Right renal pelvis (tissue), 4 donors: ENCODE measurements around the gene NCKAP5. TPM values are rescaled to one million over a fixed set of nuclear protein-coding genes. Genes with fewer than 3 reads are reported as not detected.

Experiments
- DNase-seq, 4 donors: peaks; one replicate each; pipeline ENCODE4 v3.0.0-alpha.2; 2013; ENCODE audit warnings: low read depth in 4 of 4, low spot score in 3 of 4, missing footprints in 1 of 4
- polyA plus RNA-seq, 4 donors: library from polyadenylated mRNA; unstranded; fragments of 120-200 nt; gene quantifications; one replicate each; pipeline ENCODE4 v1.2.1, GENCODE V29; 2013; ENCODE audit not compliant: insufficient read length in 4 of 4

Gene NCKAP5
- polyA plus RNA-seq, 4 donors: 7.2 to 10.1 (median 7.8) TPM

DNA sequence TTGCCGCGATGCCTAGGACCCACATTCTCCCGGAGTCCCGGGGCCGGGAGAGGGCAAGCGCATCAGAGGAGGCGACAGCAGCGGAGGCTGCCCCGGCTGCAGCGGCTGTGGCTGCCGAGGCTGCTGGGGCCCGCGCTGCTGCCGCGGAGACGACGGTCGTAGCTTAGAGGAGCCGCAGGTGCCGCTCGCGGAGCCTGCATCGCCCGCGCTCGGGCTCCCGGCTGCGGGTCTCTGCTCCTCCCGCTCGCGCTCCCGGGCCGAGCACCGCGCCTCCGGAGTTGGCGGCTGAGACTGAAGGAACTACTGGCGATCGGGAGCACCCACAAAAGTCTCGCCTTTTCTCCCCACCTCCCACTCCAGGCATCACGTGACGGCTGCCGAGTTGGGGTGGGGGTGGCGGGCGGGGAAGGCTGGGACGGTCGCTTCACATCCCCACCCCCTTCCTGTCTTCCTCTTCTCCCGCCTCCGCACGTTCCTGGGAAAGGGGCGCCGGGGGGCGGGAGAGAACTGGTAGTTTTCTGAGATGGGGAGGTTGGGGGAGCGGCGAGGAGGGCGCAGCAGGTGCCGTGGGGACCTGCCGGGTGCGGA, 898.3 kb downstream of the NCKAP5 start, which contains the start of gene LYPD1:
Gene LYPD1, minus strand, starts transcription at position 298 of the 588 bp plus-strand sequence. Its CDS starts 273 bp downstream, at position 25.
- DNase-seq: no peak

DNA sequence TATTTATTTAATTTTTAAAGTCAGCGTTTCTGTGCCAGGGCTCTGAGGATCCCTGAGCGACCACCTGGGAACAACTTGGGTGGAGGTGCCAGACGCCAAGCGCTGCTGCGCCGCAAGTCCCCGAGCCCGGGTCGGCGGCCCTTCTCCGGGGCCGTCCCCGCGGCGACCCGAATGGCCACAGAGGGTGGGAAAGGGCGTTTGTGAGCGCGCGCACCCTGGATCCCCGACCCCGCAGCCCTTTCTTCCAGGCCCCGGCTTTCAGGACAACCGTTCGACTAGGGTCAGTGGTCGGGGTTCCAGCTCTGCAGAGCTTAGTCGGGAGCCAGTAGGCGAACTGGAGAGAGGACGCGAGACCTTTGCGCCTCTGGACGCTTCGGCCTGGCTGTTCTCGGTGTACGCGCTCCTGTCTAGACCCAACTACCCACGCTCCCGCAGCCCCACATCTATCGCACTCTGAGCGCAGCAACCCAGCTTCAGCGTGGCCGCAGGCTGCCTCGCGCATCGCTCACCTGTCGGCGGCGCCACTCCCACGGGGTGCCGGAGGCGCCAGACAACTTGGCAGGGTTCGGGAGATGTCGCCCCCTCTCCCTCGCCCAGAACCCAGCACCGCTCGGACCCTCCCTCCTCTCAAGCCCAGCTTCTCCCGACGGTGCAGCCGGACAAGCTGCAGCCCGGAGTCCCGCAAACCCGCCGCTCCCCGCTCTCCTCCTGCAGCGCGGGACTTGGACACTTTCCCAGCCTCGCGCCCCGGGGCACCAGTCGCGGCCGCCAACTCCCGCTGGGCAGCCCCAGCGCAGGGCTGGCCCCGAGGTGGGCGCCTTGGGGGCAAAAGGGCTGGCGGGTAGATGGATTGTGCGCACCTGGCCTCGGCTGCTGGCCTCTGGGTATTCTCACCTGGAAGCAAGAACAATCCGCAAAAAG, 899.0 kb downstream of the NCKAP5 start:
- DNase-seq: no peak

DNA sequence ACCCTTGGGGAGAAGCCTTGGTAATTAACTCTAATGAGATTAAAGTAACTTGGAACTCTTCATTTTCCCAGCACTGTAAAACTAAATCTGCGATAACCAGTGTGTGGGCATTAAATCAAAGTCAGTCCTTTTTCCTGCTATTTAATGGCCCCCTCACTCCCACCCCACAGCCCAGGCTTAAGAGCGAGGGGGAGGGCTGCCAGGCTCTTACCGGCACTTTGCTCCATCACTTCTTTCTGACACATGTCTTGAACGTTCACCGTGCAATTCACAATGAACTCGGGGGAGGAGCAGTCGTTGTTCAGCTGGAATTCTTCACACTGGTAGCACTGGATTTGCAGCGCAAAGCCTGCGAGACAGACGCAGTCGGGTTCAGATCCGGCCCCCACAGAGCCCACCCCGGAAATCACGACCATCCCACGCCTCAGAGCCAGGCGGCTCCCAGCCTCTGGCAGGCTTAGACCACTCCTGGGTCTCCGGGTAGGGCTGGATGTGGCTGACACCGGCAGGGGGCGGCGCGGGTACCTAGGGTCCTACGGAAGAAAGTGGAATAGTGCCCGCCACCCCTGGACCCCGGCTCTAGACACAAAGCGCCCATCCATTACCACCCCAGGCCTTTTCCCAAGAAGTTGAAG, 900.0 kb downstream of the NCKAP5 start:
- DNase-seq: no peak

DNA sequence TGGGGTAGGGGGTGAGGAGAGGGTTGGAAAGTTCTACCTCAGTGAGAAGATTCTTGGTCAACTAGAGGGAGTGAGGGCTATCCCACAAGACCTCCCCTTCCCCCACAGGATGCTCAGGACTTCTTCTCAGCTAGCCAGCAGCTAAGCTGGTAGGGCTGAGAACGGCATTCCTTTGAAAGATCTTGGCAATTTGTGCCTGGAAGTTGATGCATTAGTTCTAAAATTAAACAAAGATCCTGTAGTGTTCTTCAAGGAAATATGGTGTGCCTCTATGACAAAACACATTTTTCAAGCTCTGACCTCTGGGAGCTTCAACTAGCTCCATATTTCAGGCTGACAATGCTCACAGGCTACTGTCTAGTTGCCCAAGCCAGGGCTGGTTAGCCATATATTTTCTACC, 900.6 kb downstream of the NCKAP5 start:
- no peak for DNase-seq

DNA sequence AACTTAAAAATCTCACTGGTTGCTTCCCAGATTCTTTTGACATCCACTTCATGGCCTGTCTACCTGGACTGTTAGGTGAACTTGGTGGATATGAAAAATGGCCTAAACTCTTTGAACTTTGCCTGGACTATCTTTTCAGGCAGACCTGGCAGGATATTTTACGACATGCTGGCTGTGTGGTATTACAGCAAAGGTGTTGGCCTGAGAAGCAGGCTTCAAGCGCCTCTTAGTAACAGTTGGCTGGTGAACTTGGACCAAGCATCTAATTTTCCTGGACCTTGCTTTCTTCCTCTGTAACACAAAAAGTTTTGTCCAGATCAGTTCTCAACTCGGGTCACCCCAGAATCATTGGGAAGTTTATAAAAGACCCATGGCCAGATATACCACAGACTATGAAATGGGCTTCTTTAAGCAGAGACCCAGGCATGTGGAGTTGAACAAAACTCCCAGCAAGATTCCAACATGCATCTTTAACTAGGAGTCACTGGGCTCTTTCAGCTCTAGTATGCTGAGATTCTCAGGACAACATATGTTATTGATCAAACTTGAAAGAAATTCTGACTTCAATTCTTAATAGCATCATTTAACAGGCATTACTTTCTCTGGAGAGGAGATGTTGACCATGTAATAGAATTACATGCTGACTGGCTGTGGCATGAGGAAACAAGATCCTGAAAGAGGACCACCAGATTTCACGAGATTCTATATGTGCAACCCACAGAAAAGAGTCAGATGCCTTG, 902.7 kb downstream of the NCKAP5 start:
- no peak for DNase-seq

DNA sequence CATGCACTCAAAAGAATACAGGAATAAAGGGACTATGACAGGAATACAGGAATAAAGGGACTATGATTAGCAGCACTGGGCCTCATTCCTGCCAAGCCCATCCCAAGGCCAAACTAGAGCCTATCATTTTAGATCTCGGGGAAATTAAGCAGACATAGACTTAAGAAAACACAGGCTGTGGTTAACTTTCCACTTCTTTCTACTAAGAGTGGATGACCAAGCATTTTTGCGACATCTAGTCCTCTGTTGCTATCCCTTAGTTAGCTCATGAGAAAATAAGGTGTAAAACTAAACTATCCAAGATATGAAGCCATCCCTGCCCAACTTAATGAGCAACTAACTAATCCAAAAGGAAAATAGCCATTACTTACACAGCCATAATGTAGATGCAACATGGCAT, 904.2 kb downstream of the NCKAP5 start:
- no peak for DNase-seq

DNA sequence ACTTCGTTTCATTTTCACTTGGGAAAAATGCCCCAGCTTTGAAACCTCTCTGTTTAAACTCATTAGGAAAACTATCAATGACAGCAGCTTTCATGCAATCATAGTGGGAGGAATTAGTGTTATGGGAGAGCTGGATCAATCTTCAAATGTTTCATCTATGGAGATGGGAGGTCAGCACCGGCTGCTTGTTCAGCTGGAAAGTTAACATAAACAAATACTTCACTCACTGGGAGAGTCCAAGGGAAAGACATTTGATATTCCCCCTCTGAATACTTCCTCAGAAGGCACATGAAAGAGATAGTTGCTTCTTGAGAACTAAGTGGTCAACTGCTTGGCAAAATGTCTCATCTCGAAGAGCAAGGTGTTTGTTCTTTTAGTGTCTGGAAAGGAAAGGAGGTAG, 905.5 kb downstream of the NCKAP5 start:
- DNase-seq: no peak

DNA sequence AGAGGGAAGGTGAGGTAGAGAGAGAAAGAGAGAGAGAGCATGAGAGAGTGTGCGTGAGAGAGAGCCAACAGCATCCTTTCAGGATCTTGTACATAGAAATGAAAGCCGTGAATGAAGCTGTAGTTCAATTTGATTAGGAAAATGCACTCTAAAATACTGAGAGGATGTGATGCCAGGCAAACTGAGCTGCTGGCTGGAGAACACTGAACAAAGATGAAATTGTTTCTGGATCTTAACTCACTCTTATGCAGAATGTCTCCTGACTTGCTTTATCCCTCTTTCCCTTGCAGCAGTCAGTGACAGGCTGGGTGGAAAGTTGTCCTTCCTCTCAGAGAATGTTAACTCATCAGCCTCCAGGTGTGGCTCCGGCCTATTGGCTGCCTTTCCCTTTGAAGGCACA, 908.9 kb downstream of the NCKAP5 start:
- no peak for DNase-seq

DNA sequence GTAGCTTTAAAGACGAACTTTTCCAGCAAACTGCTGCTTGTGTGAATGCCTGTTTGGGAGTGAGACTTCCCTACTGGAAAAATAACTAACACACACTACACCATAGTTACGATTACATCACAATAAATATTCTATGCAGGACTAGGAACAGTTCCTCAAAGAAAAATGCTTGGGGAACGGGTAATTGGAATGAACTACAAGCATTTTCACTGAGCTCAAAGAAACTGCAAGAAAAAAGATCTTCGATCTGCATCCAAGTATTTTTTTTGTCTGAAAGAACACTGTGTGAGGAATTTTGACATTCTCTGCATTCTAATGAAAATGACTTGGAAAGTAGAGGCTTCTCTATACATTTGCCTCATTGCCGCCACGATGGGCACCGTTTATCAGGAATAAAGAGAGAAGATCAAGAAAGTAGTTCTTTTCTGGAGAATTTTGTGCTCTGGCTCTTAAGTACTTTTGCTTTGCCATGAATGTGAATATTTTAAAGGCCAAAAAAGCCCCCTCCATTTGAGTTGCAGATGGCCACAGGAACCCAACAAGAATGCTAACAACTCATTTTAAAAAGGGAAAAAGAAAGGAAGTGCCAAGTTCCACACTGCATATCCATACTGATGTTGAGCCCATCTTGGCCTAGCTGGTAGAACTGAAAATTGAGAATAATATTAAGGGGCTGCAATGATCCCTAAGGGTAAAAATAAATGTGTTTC, 911.8 kb downstream of the NCKAP5 start:
- DNase-seq: no peak

DNA sequence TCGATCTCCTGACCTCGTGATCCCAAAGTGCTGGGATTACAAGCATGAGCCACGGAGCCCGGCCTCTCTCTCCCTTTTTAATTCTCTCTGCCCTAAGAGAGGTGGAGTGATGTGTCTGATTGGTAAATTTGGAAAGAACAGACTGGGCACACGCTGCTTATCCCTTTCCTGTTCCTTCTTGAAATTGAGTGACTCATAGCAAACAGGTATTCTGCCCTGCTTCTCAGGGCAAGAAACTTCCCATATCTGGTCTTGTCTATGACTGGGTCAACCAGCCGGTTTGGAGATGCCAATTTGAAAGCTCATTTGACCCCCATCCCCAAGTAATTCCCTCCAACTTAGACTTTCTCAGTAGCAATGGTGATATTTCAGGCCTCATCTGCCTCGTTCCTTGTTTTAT, 913.3 kb downstream of the NCKAP5 start:
- no peak for DNase-seq

DNA sequence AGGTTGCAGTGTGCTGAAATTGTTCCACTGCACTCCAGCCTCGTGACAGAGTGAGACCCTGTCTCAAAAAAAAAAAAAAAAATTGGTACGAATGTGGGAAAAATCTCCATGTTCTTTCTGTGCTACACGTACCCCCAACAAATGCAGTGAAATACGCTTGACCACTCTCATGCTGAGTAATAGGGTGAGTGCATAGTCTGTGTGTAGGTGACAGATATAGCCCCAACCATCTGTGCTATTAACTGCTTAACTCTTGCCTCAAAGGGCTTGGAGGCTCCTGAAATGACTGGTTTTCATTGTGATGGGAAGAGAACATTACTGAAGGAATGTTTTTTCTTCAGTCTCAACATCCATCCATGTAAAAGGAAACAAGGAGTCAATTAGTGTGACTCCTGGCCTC, 913.9 kb downstream of the NCKAP5 start:
- no peak for DNase-seq

DNA sequence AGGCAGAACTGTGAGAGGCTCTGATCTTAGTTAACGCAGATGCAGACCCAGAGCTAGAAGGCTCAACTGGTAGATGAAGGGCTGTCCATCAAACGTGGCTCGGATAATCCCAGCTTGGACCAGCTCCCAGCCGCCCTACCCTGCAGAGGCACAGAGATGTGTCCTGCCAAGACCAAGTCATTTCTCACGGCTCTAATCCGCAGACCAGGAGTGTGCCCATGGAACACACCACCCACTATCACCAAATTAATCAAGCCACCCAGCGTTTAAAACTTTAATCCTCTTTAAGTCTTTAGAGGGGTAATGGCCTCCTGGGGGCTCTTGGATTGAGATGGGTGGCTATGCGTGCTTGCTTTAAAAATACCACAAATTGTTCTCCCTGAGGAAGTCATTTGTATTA, 915.8 kb downstream of the NCKAP5 start:
- DNase-seq: no peak

DNA sequence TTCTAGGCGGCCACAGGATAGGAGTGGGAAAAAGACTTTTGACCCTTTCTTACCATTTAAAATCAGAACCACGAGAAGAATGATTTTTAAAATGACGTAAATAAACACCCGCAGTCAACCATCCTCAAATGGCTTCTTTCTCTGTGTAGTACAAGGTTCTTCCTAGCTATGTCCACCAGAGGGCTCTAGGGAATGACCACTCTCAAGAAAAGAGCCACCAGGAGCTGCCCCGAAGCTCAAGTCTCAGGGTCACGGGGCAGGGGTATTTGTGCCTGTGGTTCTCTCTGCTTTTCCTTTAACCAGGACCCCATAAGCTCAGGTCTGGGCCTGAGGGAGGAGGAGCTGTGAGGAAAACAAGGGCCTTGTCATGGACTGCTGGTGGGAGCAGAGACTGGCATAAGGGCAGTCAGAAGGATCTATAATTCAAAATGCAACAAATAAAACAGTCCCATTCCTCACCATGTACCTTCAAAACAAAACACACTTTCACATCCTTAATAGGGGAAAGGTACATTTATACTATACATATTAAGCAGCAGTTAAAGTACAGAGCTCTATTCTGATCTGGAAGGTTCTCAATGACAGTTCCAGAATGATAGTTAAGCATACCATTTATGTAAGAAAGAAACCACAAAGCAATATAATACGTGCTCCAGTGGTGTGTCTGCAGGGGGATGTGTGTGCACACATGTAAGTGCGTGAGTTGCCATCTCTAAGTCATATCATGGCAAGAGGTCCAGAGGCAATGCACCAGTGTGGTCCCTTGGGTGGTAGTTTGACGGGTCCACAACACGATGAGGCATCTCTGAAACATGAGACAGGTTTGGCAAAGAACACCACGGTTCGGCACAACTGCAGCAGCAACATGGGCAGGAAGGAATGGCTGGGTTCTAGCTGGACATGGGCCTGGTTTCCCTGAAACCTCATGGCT, 916.9 kb downstream of the NCKAP5 start:
- DNase-seq: no peak

DNA sequence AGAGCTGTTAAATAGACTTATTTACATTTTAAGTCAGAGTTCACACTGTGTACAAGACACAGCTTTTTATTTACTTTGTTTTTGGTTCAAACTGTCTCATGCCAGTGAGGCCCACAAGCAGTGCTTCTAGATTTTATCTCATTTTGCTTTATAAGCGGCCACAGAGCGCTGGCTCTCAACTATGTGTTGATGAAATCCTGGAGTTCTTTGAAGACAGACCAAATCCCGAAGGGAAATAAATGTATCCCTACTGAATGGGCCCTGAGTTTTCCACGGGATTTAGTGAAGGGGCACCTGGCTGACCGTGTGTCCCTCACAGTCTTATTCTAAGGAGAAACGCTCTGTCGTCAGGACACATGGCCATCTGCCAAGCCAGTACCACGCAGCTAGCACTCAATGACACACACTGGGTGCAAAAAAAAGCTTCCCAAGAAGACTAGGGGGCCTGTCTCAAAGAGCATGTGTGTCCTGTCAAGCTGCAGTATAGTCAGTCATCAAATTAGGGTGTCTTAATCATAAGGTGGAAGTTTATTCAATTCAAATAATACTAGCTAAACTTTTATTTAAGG, 921.6 kb downstream of the NCKAP5 start:
- no peak for DNase-seq

DNA sequence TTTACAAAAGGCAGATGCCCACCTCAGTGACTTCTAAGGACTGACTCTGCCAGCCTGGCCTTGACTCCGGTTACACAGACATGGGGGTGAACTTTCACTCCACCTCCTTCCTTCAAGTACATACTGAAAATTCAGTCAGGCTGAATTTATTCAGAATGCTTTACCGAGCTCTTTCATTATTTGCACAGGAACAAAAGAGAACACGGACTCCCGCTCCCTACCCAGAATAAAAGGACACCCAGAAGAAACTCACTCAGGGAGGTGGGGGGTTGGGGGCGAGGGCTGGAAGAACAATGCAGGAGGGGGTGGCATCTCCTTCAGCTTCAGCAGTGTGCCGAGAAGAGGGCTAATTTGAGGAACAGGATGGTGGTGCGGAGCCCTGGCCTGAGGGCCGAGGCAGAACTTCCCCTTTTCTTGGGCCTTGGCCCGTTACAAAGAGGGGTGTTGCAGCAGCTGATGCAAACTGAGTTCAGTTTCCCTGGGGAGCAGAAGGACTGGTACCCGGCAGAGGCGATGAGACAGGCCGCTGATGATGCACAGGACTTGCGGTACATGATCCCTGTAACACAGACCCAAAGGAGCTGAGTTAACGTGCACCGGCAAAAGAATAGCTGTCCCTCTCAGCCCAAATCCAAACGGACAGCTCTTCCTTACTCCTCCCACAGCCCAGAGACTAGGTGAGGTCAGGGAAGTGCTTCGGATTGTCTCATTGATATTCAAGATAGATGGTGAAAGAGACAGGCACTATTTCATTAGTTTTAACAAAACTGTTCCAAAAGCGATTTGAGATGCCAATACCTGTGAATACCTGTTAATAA, 922.3 kb downstream of the NCKAP5 start:
- no peak for DNase-seq

DNA sequence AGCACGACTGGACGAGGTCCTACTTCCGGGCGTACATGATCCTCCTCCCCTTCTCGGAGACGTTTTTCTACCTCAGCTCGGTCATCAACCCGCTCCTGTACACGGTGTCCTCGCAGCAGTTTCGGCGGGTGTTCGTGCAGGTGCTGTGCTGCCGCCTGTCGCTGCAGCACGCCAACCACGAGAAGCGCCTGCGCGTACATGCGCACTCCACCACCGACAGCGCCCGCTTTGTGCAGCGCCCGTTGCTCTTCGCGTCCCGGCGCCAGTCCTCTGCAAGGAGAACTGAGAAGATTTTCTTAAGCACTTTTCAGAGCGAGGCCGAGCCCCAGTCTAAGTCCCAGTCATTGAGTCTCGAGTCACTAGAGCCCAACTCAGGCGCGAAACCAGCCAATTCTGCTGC, 923.1 kb downstream of the NCKAP5 start:
- DNase-seq: no peak

DNA sequence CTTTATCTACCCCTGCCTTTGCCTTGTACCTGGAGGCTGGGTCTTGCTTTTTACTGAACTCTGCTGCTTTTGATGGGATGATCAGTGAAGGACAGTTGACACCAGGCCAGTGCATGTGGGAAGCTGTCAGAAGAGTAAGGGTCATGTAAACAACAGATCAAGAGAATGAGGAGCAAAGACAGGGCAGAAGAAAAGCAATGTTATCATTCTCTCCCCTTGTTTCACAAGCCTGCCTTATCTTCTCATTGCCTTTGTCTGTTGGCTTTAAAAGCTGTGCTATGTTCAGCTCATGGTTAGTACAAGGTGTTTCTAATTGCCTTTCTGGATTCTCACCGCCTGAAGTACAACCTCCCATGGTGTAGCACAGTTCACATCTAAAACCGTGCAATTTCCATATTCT, 925.8 kb downstream of the NCKAP5 start:
- no peak for DNase-seq

DNA sequence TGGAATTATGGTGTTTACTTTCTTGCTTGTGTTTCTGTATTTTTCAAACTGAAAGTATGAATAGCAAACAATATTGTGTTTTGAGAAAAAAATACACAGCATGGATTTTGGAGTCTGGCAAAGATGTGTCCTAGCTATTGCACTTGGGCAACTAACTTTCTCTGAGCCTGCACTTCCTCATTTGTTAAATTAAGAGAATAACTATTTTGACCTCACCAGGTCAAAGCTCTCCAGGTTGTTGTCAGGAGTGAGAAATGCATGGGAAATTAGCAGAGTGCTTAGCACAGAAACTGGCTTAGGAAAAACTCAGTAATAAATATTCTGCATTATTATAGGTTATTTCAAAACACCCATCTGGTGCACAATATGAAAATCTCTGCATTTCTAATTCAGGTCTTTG, 926.4 kb downstream of the NCKAP5 start:
- no peak for DNase-seq
